IMR-90 (cell line): ENCODE data around the gene CDKAL1.

Experiments
- CHD1 ChIP-seq: IDR thresholded peaks from 2 replicates; pipeline ENCODE4 v1.6.1; 2012; ENCODE audit warnings: low read depth, low read length, improper control_type of control experiment
- ELK1 ChIP-seq: fragments of 150-350 bp; IDR thresholded peaks from 2 replicates; pipeline ENCODE4 v1.6.1; 2016; ENCODE audit warnings: low read depth, mild to moderate bottlenecking, low read length, moderate library complexity, borderline replicate concordance
- MAFK ChIP-seq: IDR thresholded peaks from 2 replicates; pipeline ENCODE4 v1.6.1; 2012; ENCODE audit warnings: low read depth, low read length, improper control_type of control experiment
- MAZ ChIP-seq: IDR thresholded peaks from 2 replicates; pipeline ENCODE4 v1.6.1; 2012; ENCODE audit warnings: low read depth, mild to moderate bottlenecking, low read length, improper control_type of control experiment, moderate library complexity, borderline replicate concordance
- POLR2A ChIP-seq: IDR thresholded peaks from 2 replicates; pipeline ENCODE4 v1.6.1; 2012; ENCODE audit warnings: mild to moderate bottlenecking, low read depth, low read length
- RFX5 ChIP-seq: IDR thresholded peaks from 2 replicates; pipeline ENCODE4 v1.8.0; 2012; ENCODE audit warnings: low read depth, mild to moderate bottlenecking, low read length, moderate library complexity
- SMC3 ChIP-seq: fragments of 150-350 bp; IDR thresholded peaks from 2 replicates; pipeline ENCODE4 v1.6.1; 2016; ENCODE audit warnings: low read depth, mild to moderate bottlenecking, antibody characterized with exemption, low read length, moderate library complexity
- USF2 ChIP-seq: fragments of 150-350 bp; IDR thresholded peaks from 2 replicates; pipeline ENCODE4 v1.6.1; 2017; ENCODE audit warnings: mild to moderate bottlenecking, antibody characterized with exemption, low read length, low read depth
- TF ChIP-seq, protein P1 (sequence below): conservative IDR thresholded peaks from 2 replicates; pipeline ENCODE4 v1.5.1; 2012; ENCODE audit warnings: mild to moderate bottlenecking, low read depth, low read length, improper control_type of control experiment

GRCh38 chr6:20670750-20671149, 136.5 kb downstream of the CDKAL1 start:
- TF ChIP-seq, protein P1, sequence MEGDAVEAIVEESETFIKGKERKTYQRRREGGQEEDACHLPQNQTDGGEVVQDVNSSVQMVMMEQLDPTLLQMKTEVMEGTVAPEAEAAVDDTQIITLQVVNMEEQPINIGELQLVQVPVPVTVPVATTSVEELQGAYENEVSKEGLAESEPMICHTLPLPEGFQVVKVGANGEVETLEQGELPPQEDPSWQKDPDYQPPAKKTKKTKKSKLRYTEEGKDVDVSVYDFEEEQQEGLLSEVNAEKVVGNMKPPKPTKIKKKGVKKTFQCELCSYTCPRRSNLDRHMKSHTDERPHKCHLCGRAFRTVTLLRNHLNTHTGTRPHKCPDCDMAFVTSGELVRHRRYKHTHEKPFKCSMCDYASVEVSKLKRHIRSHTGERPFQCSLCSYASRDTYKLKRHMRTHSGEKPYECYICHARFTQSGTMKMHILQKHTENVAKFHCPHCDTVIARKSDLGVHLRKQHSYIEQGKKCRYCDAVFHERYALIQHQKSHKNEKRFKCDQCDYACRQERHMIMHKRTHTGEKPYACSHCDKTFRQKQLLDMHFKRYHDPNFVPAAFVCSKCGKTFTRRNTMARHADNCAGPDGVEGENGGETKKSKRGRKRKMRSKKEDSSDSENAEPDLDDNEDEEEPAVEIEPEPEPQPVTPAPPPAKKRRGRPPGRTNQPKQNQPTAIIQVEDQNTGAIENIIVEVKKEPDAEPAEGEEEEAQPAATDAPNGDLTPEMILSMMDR = no peak
- no peak for TF ChIP-seq MAZ
- no peak for TF ChIP-seq RFX5
- no peak for TF ChIP-seq SMC3
- no peak for TF ChIP-seq USF2
- TF ChIP-seq MAFK = no peak
- no peak for TF ChIP-seq POLR2A
- no peak for TF ChIP-seq CHD1
- no peak for TF ChIP-seq ELK1
